ENCODE data around the gene BCL2A1. TPM values are rescaled to one million over a fixed set of nuclear protein-coding genes. Genes with fewer than 3 reads are reported as not detected.
"Not testable (repeated sequence)": the region's sequence is repeated elsewhere in the genome, so short reads cannot be mapped to it uniquely, and the experiment has no call there.

Gene BCL2A1
- total RNA-seq, 1 donor from 2014 or later: 1.7 TPM

- intact Hi-C loops (cut with DNase I): loop anchor here (10.0 kb wide), 1 partner anchor 135 kb away; the partner anchor contains the start of gene ZFAND6
- Histone ChIP-seq H3K36me3 (peaks cover 0 to 14% of the 10 kb centered on the region in 2 donors), H3K27ac (no peak overlapping the region), H3K27me3 (no peaks in the 10 kb centered on the region), H3K4me3 (no peak overlapping the region), H3K4me1 (peaks cover 12% of the 10 kb centered on the region), H3K9me3 (peaks cover 54% of the 10 kb centered on the region)
- TF ChIP-seq, protein P1, sequence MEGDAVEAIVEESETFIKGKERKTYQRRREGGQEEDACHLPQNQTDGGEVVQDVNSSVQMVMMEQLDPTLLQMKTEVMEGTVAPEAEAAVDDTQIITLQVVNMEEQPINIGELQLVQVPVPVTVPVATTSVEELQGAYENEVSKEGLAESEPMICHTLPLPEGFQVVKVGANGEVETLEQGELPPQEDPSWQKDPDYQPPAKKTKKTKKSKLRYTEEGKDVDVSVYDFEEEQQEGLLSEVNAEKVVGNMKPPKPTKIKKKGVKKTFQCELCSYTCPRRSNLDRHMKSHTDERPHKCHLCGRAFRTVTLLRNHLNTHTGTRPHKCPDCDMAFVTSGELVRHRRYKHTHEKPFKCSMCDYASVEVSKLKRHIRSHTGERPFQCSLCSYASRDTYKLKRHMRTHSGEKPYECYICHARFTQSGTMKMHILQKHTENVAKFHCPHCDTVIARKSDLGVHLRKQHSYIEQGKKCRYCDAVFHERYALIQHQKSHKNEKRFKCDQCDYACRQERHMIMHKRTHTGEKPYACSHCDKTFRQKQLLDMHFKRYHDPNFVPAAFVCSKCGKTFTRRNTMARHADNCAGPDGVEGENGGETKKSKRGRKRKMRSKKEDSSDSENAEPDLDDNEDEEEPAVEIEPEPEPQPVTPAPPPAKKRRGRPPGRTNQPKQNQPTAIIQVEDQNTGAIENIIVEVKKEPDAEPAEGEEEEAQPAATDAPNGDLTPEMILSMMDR (IDR thresholded peaks at IDR 0.05): no peak
- TF ChIP-seq POLR2A (IDR thresholded peaks at IDR 0.05) (no peak), POLR2AphosphoS5 (IDR thresholded peaks at IDR 0.05; ENCODE audit: insufficient read depth in 1 of 2, low read depth in 1 of 2) (no peak)
- no peak for DNase-seq (ENCODE audit: extremely low spot score in 2 of 2)
Measured at GRCh38 chr15:79919749-79920511, 51.1 kb downstream of the BCL2A1 start.

DNA sequence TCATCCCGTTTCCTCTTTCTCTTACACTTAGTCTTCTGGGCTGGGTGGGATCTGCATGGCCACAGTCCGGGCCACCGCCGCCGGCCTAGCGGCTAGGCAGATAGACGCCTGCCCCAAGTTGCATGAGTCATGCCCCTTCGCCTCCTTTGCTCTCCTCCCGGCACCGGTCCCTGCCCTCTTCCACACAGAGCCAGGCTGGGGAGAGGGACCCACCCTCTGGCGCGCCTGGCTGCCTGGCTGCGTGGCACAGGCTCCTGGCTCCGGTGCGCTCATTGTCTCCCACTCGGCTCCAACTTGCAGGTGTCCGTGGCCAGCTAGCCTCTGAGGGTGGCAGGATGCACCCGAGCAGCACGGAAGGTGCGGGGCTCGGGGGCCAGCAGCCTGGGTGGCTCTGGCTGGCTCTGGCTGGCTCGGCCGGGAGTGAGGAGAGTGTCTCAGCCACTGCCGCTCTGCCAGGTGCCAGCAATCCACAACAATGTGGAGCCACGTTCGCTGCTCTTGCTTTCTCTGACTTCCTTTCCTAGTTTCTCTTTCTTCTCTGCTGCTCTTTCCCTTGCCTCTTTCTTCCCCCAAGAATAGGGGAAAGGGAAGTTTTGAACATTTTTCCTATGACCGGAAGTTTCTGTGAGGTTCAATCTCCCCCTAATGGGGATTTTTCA lies 51.8 kb downstream of the BCL2A1 start:
- TF ChIP-seq POLR2A (IDR thresholded peaks at IDR 0.05): no peak
- no peak for TF ChIP-seq POLR2AphosphoS5 (IDR thresholded peaks at IDR 0.05; ENCODE audit: insufficient read depth in 1 of 2, low read depth in 1 of 2)
- TF ChIP-seq, protein P1 (IDR thresholded peaks at IDR 0.05): no peak
- H3K4me3 ChIP-seq: no peak overlapping the region
- peaks cover 9% of the 10 kb centered on the region for H3K4me1 ChIP-seq
- peaks cover 0 to 14% of the 10 kb centered on the region in 2 donors for H3K36me3 ChIP-seq
- intact Hi-C loops (cut with DNase I): no loop called here
- no peak overlapping the region for H3K27ac ChIP-seq
- peaks cover 54% of the 10 kb centered on the region for H3K9me3 ChIP-seq
- H3K27me3 ChIP-seq: no peaks in the 10 kb centered on the region
- DNase-seq (ENCODE audit: extremely low spot score in 2 of 2): no peak

DNA sequence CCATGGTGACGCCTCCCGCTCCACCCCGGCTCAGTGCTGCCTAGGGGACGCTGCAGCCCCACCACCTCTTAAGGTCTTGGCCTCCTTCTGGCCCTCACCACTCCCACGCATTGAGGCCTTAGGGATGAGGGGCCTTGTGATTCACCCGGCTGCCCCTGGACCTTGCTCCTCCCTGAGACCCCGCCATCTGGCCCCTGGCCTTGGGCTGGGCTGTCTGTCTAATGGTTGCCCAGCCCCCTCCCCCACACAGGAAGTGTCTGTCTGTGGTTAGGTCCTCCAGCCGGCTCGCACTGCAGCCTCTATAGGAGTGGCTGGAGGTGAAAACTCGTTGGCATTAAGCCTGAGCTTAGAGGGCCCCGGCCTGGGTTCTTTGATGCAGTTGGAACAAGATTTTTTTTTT lies 52.7 kb downstream of the BCL2A1 start:
- no peaks in the 10 kb centered on the region for H3K27me3 ChIP-seq
- H3K27ac ChIP-seq: no peak overlapping the region
- H3K4me3 ChIP-seq: no peak overlapping the region
- TF ChIP-seq, protein P1 (IDR thresholded peaks at IDR 0.05): no peak
- TF ChIP-seq POLR2AphosphoS5 (IDR thresholded peaks at IDR 0.05; ENCODE audit: insufficient read depth in 1 of 2, low read depth in 1 of 2) (no peak), POLR2A (IDR thresholded peaks at IDR 0.05) (no peak)
- no peak for DNase-seq (ENCODE audit: extremely low spot score in 2 of 2)
- intact Hi-C loops (cut with DNase I): no loop called here
- H3K36me3 ChIP-seq: peaks cover 0 to 14% of the 10 kb centered on the region in 2 donors
- peaks cover 54% of the 10 kb centered on the region for H3K9me3 ChIP-seq
- peaks cover 6% of the 10 kb centered on the region for H3K4me1 ChIP-seq

DNA sequence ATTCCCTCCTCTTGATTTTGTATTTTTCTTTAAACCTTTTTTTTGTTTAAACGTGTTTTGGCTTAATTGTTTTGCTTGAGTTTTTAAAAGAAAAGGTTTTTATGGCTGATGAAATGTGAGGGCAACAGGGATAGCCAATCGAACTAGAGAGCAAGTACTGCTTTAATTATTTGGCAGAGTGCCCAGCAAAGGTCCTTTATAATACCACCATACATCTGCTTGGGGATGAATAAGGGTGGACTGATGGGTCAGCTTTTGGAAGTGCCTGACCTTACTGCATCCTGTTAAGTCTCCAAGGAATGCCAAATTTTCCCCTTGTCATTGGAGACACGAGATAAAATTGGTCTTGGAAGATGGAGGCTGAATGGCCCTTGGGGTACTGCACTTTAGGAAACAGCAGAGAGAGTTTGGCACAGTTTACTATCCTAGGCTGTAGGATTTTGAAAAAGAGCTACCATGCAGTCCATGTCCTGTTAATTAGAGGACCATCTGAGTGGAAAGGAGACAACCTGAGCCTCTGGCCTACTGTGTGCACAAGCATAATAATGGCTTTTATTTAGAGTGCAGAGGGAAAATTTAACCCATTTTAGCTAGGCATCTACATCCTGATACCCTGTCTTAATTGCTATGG lies 54.4 kb downstream of the BCL2A1 start:
- no peak for DNase-seq (ENCODE audit: extremely low spot score in 2 of 2)
- Histone ChIP-seq H3K9me3 (peaks cover 54% of the 10 kb centered on the region), H3K4me3 (no peak overlapping the region), H3K27me3 (no peaks in the 10 kb centered on the region), H3K27ac (no peak overlapping the region), H3K36me3 (peaks cover 0 to 14% of the 10 kb centered on the region in 2 donors), H3K4me1 (no peaks in the 10 kb centered on the region)
- intact Hi-C loops (cut with DNase I): no loop called here
- TF ChIP-seq, protein P1 (IDR thresholded peaks at IDR 0.05): no peak
- TF ChIP-seq POLR2AphosphoS5 (IDR thresholded peaks at IDR 0.05; ENCODE audit: insufficient read depth in 1 of 2, low read depth in 1 of 2) (no peak), POLR2A (IDR thresholded peaks at IDR 0.05) (no peak)

DNA sequence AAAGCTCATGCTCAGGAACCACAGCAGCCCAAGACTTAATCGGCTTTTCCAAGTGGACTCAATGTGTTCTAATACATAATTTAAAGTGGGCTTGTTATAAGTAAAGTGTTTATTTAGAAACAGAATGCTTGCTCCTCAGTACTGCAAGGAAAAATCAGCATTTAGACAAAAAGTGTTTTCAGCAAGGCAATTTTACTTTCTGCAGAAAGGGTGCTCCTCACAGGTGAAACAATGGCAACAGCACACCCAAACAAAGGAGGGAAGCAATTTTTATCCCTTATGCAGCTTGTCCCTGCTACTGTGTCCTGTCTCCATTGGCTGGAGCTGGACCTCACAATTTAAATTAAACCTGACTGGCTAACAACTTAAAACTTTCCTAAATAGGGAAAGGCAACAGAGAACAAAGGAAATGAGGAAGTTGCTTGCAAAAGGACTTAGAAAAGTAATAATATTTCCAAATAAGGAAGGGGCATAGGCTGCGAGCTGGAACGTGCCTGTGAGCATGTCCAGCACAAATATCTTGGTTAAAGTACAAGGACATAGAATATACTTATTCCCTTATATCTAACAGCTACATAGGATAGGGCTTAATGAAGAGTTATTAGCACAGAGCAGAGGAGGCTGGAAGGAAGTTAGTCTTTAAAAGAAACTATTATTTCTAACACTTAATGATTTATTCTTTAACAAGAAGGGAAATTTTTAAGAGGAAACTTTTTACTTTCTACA lies 55.1 kb downstream of the BCL2A1 start:
- intact Hi-C loops (cut with DNase I); H3K4me3 ChIP-seq; DNase-seq (ENCODE audit: extremely low spot score in 2 of 2); H3K27me3 ChIP-seq; H3K4me1 ChIP-seq; H3K27ac ChIP-seq: not testable (repeated sequence)
- H3K9me3 ChIP-seq: peaks cover 49% of the 10 kb centered on the region
- H3K36me3 ChIP-seq: peaks cover 0 to 14% of the 10 kb centered on the region in 2 donors

All from vagina (tissue), 2 donors.